Right kidney (tissue), 1 donor: ENCODE data around the gene YIPF4.
"Not testable (repeated sequence)": the region's sequence is repeated elsewhere in the genome, so short reads cannot be mapped to it uniquely, and the experiment has no call there.

Experiments used
- DNase-seq: peaks from one replicate; pipeline ENCODE4 v3.0.0-alpha.2; 2016

YIPF4 gene

DNA sequence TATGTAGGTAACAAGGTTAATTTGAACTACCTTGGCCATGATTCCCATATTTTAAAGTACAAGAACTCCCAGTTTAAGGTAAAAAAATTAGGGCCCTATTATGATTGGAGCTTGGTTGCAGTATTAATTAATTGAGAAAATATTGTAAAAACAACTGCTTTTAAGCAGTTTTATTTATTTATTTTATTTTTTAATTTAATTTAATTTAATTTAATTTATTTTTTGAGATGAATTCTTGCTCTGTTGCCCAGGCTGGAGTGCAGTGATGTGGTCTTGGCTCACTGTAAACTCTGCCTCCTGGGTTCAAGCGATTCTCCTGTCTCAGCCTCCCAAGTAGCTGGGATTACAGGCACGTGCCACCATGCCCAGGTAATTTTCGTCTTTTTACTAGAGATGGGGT lies 88.0 kb downstream of the YIPF4 start:
- not testable (repeated sequence) for DNase-seq
